Fibroblast of lung (primary cell): ENCODE data around the gene ITM2A. TPM values are rescaled to one million over a fixed set of nuclear protein-coding genes. Genes with fewer than 3 reads are reported as not detected.

Experiments used
- DNase-seq, 2 donors: peaks; one replicate each; pipeline versions ENCODE4 v3.0.0 to v3.0.0-alpha.2; 2010; ENCODE audit warnings: low read depth in 2 of 2
- H2AFZ ChIP-seq: 2 replicates; pipeline ENCODE4 v1.5.1; 2012; ENCODE audit warnings: low read length, control low read depth, inconsistent platforms
- H3K27ac ChIP-seq: 2 replicates; pipeline ENCODE4 v1.5.1; 2011; ENCODE audit warnings: low read length, control low read depth; ENCODE audit not compliant: insufficient read depth
- H3K27me3 ChIP-seq: 2 replicates; pipeline ENCODE4 v1.5.1; 2011; ENCODE audit warnings: mild to moderate bottlenecking, low read length; ENCODE audit not compliant: control insufficient read depth, insufficient read depth
- H3K36me3 ChIP-seq: 2 replicates; pipeline ENCODE4 v1.5.1; 2011; ENCODE audit warnings: low read length; ENCODE audit not compliant: control insufficient read depth, insufficient read depth
- H3K4me1 ChIP-seq: 2 replicates; pipeline ENCODE4 v1.5.1; 2011; ENCODE audit warnings: low read length; ENCODE audit not compliant: control insufficient read depth, insufficient read depth; ENCODE audit errors: extremely low read depth
- H3K4me2 ChIP-seq: 2 replicates; pipeline ENCODE4 v1.5.1; 2011; ENCODE audit warnings: low read length, control low read depth; ENCODE audit not compliant: insufficient read depth; ENCODE audit errors: extremely low read depth
- H3K4me3 ChIP-seq, 4 experiments: fragments of 200-600 bp in 1 of 4; sonication (generic) in 1 of 4; replicated peaks in 1 of 4; 2 replicates each; pipeline ENCODE4 v1.5.1; 2011 to 2016; ENCODE audit warnings: low read length in 4 of 4, low read depth in 3 of 4, mild to moderate bottlenecking in 3 of 4, control low read depth in 2 of 4, inconsistent platforms in 1 of 4, mixed read lengths in 1 of 4; ENCODE audit not compliant: insufficient read depth in 1 of 4; ENCODE audit errors: control extremely low read depth in 1 of 4
- H3K79me2 ChIP-seq: 2 replicates; pipeline ENCODE4 v1.5.1; 2012; ENCODE audit warnings: mild to moderate bottlenecking, low read length, inconsistent platforms; ENCODE audit not compliant: control insufficient read depth, insufficient read depth
- H3K9ac ChIP-seq: 2 replicates; pipeline ENCODE4 v1.5.1; 2011; ENCODE audit warnings: mild to moderate bottlenecking, low read length, control low read depth; ENCODE audit not compliant: insufficient read depth
- H3K9me3 ChIP-seq: 2 replicates; pipeline ENCODE4 v1.5.1; 2012; ENCODE audit warnings: low read depth, low read length; ENCODE audit not compliant: control insufficient read depth, insufficient read depth
- H4K20me1 ChIP-seq: 2 replicates; pipeline ENCODE4 v1.5.1; 2011; ENCODE audit warnings: low read length; ENCODE audit not compliant: control insufficient read depth, insufficient read depth; ENCODE audit errors: extremely low read depth
- CTCF ChIP-seq, 2 donors: IDR thresholded peaks in 1 of 2; conservative IDR thresholded peaks in 1 of 2; 1 replicate in 1 of 2; 2 replicates in 1 of 2; pipeline ENCODE4 v1.5.1; 2011 to 2012; ENCODE audit warnings: low read length in 2 of 2, control low read depth in 1 of 2, inconsistent platforms in 1 of 2, low read depth in 1 of 2, mild to moderate bottlenecking in 1 of 2
- EZH2 ChIP-seq: IDR thresholded peaks from 2 replicates; pipeline ENCODE4 v1.5.1; 2012; ENCODE audit warnings: low read length, control low read depth, mild to moderate bottlenecking; ENCODE audit errors: missing control alignments
- polyA plus RNA-seq, 2 donors: library from polyadenylated mRNA; depleted of rRNA in 1 of 2; stranded (reverse) in 1 of 2; unstranded in 1 of 2; fragments of >200 nt; gene quantifications; 2 replicates each; pipeline ENCODE4 v1.2.1, GENCODE V29; 2011 to 2012; ENCODE audit warnings: missing spikeins in 1 of 2
- total RNA-seq: library from RNA; depleted of rRNA; stranded (reverse); fragments of >200 nt; gene quantifications from 2 replicates; pipeline ENCODE4 v1.2.1, GENCODE V29; 2014

ITM2A gene
- total and polyA plus RNA-seq, 2 donors (not counting 1 experiment from before 2014, with no cell fraction given), result 0.17 to 0.22 TPM

- Histone ChIP-seq H3K4me3 (no peak overlapping the region), H3K36me3 (no peaks in the 10 kb centered on the region), H3K9me3 (no peaks in the 10 kb centered on the region), H3K79me2 (no peaks in the 10 kb centered on the region), H3K9ac (no peak overlapping the region), H2AFZ (no peak overlapping the region), H3K4me1 (no peaks in the 10 kb centered on the region), H4K20me1 (no peaks in the 10 kb centered on the region), H3K27me3 (no peaks in the 10 kb centered on the region), H3K4me2 (no peak overlapping the region), H3K27ac (no peak overlapping the region)
- no peak for DNase-seq
- TF ChIP-seq EZH2 (no peak), CTCF (conservative IDR thresholded peaks at IDR 0.05 in 1 of 2, IDR thresholded peaks at IDR 0.05 in 1 of 2; ENCODE audit: low read depth in 1 of 2, low read length in 2 of 2) (no peak)
Observed at GRCh38 chrX:79365591-79365990, 1.5 kb downstream of the ITM2A start.

- H3K27ac ChIP-seq, result no peak overlapping the region
Observed at GRCh38 chrX:79364306-79364705, 2.8 kb downstream of the ITM2A start.

GRCh38 chrX:79361192-79361870, 5.8 kb downstream of the ITM2A start:
- no peaks in the 10 kb centered on the region for H3K9me3 ChIP-seq
- no peaks in the 10 kb centered on the region for H3K79me2 ChIP-seq
- H4K20me1 ChIP-seq, result no peaks in the 10 kb centered on the region
- no peak overlapping the region for H3K27ac ChIP-seq
- no peak overlapping the region for H2AFZ ChIP-seq
- no peaks in the 10 kb centered on the region for H3K36me3 ChIP-seq
- no peak overlapping the region for H3K9ac ChIP-seq
- H3K4me1 ChIP-seq, result no peaks in the 10 kb centered on the region
- no peak overlapping the region for H3K4me3 ChIP-seq
- H3K4me2 ChIP-seq, result no peak overlapping the region
- no peaks in the 10 kb centered on the region for H3K27me3 ChIP-seq
- no peak for TF ChIP-seq EZH2
- no peak for TF ChIP-seq CTCF (conservative IDR thresholded peaks at IDR 0.05 in 1 of 2, IDR thresholded peaks at IDR 0.05 in 1 of 2; ENCODE audit: low read depth in 1 of 2, low read length in 2 of 2)
- DNase-seq, result no peak

More at GRCh38 chrX:79364306-79364705, 2.8 kb downstream of the ITM2A start:
- no peaks in the 10 kb centered on the region for H3K9me3 ChIP-seq
- no peaks in the 10 kb centered on the region for H4K20me1 ChIP-seq
- H3K79me2 ChIP-seq, result no peaks in the 10 kb centered on the region
- TF ChIP-seq EZH2 (no peak), CTCF (conservative IDR thresholded peaks at IDR 0.05 in 1 of 2, IDR thresholded peaks at IDR 0.05 in 1 of 2; ENCODE audit: low read depth in 1 of 2, low read length in 2 of 2) (no peak)
- no peak for DNase-seq
- no peaks in the 10 kb centered on the region for H3K27me3 ChIP-seq
- no peaks in the 10 kb centered on the region for H3K36me3 ChIP-seq
- H3K4me1 ChIP-seq, result no peaks in the 10 kb centered on the region
- no peak overlapping the region for H3K4me3 ChIP-seq
- H3K4me2 ChIP-seq, result no peak overlapping the region
- no peak overlapping the region for H3K9ac ChIP-seq
- no peak overlapping the region for H2AFZ ChIP-seq
